NCI-H524 (cell line): ENCODE data around the gene CDC42EP2.
"Not testable (repeated sequence)": the region's sequence is repeated elsewhere in the genome, so short reads cannot be mapped to it uniquely, and the experiment has no call there.

ENCODE experiments used
- DNase-seq, 2 experiments: peaks; one replicate each; lab custom pipeline; 2025; lab: John Stamatoyannopoulos, UW

Gene CDC42EP2

DNA sequence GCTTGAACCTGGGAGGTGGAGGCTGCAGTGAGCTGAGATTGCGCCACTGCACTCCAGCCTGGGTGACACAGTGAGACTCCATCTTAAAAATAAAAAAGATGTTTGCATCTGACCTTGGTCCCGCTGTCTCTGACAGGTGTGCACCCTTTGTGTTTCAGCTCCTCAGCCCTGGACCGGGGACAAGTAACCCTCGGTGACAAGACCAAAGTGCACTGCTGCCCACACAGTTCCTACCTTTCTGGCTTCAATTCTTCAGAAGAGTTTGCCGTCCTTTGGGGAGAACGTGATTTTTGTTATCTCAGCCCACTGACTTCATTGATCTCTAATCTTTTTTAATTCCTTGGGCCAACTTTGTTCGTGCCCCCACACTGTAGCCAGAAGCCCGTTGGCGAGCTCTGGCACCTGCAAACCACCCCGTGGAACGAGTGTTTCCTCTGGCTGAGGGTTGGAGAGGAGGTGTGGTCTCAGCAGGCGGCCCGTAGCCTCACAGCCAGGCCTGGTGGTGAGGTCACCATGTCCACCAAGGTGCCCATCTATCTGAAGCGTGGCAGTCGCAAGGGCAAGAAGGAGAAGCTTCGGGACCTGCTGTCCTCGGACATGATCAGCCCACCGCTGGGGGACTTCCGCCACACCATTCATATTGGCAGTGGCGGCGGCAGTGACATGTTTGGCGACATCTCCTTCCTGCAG is 5.9 kb downstream of the CDC42EP2 start:
- no peak for DNase-seq

DNA sequence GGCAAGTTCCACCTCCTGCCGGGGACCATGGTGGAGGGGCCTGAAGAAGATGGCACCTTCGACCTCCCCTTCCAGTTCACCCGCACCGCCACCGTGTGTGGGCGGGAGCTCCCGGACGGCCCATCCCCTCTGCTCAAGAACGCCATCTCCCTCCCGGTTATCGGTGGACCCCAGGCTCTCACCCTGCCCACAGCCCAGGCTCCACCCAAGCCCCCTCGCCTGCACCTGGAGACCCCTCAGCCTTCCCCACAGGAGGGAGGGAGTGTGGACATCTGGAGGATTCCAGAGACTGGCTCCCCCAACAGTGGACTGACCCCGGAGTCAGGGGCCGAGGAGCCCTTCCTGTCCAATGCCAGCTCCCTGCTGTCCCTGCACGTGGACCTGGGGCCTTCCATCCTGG is 6.4 kb downstream of the CDC42EP2 start:
- DNase-seq: no peak

DNA sequence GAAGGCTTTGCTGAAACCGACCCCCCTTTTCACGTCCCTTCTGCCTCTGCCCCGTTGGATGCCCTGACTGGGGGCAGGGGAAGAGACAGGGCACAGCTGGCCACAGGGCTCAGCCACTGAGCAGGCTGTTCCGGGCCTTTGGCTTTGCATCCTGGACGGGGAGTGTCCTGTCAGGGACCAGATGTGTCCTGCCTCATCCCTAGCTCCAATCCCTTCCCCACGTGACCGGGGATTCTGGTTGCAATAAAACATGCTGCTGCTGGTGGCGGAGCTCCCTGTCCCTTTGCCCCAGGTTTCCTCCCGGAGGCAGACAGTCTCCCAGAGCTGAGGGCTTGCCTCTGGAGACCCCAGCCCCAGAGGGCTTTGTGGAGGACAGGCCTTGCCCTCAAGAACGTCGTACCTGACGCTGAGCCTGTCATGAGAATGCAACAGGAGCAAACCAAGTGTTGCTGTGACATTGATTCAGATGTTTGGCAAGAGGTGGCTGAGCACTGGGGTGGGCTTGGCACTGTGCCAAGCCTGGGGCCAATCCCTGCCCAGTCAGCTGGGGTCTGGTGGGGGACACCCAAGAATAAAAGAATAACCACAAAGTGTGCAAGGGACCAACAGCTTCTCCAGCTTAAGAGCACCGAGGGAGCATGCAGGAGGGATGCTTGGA is 7.3 kb downstream of the CDC42EP2 start:
- DNase-seq: peak; percentile 72 to 88

DNA sequence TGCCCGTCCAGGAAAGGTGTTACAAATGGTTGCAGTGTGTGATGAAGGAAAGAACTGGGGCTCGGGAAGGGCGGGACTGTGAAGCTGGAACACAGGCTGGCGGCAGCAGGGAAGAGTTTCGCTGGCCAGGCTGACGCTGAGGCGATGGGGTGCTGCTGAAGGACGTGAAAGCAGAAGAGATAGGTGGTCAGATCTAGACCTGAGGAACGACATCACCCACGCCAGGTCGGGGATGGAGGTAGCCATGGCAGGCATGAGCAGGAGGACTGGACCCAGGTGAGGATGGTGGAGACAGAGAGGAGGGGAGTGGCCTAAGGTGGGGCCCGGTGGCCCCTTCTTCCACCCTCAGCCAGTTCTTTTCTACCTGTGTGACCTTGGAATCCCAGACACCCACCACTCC is 9.1 kb downstream of the CDC42EP2 start:
- DNase-seq: no peak

DNA sequence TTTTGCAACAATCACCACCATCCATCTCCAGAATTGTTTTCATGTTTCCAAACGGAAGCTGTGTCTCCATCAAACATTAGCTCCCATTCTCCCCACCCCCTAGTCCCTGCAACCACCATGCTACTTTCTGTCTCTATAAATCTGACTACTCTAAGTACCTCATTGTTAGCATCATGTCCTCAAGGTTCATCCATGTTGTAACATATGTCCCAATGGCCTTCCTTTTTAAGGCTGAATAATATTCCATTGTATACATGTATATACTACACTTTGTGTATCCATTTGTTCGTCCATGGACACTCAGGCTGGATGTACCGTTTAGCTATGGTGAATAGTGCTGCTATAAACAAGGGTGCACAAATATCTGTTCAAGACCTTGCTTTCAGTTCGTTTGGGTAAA is 10.8 kb downstream of the CDC42EP2 start:
- DNase-seq: no peak

DNA sequence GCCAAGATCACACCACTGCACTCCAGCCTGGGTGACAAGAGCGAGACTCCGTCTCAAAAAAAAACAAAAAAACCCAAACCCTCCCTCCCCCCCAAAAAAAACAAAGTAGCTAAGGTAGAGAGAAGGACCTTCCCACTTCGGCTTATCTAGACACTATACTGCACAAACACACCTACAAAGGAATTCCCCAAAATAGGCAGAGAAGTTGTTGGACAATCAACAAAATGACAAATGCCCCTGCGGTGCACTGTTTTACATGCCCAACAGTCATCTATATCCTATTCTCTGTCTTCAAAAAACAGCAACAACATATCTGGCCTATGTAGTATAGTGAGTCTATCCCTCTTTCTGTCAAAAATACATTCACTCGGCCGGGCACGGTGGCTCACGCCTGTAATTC is 12.4 kb downstream of the CDC42EP2 start:
- DNase-seq: no peak

DNA sequence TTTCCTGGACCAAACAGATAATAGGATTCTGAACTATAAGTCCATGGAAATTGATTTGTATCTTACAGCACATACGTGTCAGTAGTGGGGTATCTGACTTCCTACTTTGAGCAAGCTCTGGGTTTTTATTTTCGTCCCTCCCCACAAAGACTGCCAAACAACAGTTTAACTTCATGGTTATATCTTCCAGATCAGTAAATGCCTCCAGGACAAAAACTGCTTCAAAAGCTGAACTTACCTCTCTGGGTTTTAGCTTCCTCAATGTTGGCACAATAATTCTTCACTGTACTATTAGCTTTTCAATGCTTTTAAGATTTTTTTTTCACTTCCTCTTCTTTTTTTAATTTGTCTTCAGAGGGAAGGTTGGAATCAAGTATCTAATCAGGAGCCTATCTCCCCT is 14.8 kb downstream of the CDC42EP2 start:
- no peak for DNase-seq

DNA sequence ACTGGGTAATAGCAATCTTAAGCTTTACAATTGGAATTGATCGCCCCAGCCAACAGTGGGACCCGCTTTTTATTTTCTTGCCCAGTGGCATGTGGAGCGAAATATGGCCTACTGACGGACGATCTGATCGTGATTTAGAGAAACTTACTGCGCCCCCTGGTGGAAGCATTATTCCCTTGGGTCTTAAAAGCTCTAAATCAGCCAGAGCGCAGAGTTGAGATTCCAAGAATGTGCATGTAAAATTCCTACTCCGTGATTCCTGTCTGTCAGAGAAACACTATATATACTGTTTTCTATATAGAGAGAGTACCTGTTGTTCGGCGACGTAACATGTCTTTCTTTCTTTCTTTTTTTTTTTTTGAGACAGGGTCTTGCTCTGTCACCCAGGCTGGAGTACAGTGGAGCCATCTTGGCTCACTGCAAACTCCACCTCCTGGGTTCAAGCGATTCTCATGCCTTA is 15.3 kb downstream of the CDC42EP2 start:
- DNase-seq: peak; percentile 76 to 88

DNA sequence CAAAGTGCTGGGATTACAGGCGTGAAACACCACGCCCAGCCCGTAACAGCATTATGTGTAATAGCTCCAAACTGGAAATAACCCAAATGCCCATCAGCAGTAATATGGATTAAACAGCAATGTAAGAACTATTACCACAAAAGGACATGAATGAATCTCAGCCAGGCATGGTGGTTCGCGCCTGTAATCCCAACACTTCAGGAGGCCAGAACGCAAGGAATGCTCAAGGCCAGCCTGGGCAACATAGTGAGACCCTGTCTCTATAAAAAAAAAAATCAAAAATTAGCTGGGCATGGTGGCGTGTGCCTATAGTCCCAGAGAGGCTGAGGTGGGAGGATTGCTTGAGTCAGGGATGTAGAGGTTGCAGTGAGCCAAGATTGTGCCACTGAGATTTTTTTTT is 15.9 kb downstream of the CDC42EP2 start:
- DNase-seq: no peak

DNA sequence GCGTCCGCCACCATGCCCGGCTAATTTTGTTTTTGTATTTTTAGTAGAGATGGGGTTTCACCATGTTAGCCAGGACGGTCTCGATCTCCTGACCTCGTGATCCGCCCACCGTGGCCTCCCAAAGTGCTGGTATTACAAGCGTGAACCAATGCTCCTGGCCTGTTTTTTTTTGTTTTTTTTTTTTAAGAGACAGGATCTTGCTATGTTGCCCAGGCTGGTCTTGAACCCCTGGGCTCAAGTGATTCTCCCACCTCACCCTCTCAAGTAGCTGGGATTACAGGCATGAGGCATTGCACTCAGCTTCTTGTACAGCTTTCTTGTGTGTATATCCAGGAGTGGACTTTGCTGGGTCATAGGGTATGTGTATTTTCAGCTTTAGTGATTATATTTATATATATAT is 17.9 kb downstream of the CDC42EP2 start:
- not testable (repeated sequence) for DNase-seq

DNA sequence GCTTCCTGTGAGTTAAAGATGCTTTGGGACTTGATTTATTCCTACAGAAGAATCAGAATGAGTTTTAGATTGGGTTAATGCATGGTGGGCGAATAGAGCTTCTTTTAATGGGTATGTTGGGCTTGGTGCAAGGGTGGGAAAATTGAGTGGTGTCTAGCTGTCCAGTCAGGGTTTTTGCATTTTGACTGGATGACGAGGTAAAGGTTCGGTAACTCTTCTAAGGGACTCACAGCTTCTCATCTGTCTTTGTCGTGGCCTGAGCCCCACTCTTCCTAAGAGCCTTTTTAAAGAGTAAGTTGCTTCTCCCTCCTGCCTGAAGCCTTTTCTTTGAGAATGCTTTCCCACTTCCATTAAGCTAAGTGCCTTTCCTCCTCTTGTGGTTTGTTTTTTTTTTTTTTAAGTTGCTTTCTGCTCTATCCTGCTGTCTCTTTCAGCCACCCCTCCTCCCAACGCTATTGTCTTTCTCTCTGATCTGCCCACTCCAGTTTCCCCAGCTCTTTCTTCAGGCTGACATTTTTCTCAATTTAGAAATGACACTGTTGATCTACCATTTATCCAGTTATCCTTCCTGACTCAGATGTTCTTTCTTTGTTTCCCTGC is 20.1 kb downstream of the CDC42EP2 start:
- no peak for DNase-seq

DNA sequence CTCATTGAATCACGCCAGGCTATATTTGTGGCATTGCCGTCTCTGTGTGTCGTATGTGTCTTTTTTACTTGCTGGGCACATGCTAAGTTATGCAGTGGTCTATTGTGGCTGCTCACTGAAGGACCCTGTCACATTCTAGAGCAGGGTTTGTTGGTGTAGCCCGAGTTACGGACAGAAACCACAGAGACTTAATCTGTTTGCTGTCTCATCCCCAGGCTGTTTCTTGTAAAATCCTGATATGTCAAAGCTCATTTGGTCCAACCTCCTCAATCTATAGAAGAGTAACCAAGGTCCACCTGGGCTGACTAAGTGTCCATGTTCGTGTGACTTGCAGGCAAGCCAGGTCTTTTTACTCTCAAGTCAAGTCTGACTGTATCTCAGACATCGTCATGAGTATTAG is 24.0 kb downstream of the CDC42EP2 start:
- DNase-seq: no peak

DNA sequence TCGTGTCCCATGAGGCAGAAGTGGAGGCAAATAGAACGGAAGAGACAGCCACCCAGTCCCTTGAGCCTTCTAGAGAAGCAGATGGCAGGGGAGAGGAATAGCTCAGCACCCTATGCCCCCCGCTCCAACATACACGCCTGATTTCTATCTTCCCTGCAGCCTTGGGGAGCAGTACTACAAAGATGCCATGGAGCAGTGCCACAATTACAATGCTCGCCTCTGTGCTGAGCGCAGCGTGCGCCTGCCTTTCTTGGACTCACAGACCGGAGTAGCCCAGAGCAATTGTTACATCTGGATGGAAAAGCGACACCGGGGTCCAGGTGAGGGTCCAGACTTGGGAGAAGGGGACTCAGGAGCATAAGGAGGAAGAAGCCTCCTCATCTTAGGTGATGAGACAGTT is 25.6 kb downstream of the CDC42EP2 start:
- no peak for DNase-seq

DNA sequence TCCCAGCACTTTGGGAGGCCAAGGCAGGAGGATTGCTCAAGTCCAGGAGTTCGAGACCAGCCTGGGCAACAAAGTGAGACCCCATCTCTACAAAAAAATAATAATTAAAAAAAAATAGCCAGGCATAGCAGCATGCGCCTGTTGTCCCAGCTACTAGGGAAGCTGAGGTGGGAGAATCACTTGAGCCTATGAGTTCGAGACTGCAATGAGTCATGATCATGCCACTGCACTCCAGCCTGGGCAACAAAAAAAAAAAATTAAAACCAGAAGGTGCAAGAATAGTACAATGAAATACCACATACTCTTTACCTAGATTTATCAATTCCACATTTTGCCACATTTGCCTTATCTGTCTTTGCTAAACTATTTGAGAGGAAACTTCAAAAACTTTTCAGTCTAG is 27.2 kb downstream of the CDC42EP2 start:
- no peak for DNase-seq

DNA sequence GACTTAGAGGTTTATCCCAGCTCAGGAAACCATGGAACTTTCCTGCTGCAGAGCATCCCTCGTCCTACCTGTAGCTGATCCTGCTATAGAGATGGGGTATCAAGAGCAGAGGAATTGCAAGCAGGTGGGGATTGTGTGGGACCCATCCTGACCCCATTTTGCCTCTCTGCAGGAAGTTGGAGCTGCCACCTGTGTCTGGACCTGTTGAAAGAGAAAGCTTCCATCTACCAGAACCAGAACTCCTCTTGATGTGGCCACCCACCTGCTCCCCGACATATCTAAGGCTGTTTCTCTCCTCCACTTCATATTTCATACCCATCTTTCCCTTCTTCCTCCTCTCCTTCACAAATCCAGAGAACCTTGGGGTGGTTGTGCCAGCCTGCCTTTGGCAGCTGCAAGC is 36.8 kb downstream of the CDC42EP2 start:
- no peak for DNase-seq

DNA sequence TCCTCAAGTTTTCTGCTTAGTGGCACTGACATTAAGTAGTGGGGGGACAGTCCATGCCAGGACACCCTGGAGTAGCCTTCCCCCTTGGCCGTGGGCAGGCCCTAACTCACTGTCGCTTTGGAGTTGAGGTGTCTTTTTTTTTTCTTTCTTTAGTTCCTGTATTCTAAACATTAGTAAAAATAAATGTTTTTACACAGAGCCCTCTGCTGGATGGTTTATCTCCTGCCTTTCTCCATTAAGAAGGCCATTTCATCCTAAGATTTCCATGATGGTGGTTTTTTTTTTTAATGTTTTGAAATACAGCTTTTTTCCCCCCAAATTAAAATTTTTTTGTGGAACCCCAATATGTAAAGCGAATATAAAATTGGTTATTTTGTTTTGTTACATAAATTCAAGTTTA is 38.1 kb downstream of the CDC42EP2 start:
- DNase-seq: no peak

DNA sequence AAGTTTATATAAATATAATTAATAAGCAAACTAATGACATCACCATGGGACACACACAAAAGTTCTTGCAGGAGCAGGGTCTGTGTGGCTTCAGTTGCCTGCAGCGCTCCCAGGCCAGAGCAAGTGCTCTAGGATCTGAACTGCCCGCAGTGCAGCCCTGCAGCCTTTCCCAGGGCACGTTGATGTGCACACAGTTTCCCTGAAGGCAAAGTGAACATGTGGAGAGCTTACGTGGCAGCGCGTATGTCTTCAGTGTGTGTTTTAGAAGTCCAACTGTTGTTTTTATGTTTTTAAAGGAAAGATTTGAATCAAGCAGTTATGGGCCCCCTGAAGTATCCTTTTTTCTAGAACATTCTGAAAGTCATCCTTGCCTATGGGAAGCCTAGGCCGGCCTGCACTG is 38.7 kb downstream of the CDC42EP2 start:
- no peak for DNase-seq

DNA sequence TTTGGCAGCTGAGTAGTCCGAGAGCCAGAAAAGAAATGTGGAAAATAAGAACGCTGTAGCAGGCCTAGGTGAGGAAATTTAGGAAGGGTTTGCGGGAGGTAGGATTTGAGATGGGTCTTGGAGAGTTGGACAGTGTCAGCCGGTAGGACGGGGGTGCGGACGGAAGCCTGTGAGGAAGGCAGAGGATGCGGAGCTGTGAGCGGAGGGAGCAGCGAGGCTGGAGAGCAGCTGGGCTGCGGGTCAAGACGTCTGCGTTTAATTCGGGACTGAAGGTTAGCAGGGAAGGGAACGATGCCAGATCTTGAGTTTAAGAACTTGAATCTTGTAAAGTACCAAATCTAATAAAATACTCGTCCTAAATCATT is 39.2 kb downstream of the CDC42EP2 start:
- DNase-seq: no peak

DNA sequence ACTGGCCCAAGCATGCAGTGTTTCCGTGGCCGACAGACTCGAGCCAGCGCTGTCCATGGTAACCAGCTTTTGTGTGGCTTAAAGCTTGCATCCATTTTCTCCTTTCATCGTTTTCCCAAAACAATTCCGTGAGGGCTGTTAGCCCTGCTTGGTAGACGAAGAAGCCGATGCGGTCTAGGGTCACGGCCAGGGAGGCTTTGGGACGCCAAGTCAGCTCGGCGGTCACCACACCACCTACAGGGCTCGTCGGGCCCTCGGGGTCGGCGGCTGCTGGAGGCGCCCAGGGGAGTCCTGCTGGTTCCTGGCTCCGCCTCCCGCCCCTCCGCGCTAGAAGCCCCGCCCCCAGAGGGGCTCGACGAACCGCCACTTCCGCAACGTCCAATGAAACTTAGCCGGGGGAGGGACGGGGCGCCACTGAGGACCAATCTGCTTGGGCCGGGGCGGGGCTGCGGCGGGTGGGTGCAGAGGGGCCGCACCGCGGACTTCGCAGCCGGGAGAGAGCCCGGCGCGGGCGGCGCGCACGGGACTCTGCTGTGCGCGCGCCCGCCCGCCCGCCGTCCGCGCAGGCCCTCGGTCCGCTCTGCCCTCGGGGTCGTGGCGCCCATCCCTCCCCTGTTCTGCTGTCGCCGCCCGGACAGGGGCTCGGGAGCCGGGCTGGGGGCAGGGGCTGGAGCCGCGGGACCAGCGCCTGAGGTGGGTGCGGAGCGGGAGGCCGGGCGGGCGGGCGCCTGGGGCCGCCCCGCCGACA is 39.8 kb downstream of the CDC42EP2 start, which contains the start of gene TIGD3:
TIGD3 (plus strand) TSS at position 487 of the 748 bp plus-strand sequence. CDS start 1,058 bp downstream, outside the sequence.
- DNase-seq: peak; percentile 89 to 94

DNA sequence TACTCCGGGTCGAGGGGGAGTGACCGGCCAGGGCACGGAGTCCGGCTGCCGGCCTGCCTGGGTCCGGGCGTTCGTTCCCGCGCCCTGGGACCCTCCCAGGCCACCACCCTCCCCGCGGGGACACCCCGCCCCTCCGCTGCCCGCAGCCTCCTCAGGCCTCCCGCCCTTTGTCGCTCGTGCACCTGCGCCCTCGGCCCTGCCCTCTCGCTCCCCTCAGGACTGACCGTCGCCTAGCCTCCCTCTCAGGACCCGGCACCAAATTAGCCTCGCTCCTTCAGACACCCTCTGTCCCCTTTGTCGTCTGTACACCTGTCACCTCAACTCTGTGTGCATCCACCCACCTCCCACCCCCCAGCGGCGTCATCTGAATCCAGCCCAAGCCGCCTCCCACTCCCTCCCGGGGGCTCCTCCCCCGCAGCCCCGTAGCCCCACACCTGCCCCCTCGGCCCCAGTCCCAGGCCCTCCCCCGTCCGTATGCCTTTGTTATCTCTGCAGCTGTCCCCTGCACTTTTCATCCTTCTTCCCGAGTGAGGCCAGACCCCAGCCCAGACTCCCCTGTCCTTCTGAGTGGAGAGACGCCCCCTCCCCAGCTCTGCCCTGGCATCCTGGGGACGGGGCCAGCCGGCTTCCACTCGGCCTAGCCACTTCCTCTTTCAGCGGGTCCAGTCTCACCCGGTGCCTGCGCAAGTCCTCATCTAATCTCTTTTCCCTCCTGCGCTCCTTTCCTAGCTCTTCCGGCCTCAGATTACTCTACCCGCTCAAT is 40.5 kb downstream of the CDC42EP2 start:
- DNase-seq: peak in 1 of 2 experiments; percentile 47

DNA sequence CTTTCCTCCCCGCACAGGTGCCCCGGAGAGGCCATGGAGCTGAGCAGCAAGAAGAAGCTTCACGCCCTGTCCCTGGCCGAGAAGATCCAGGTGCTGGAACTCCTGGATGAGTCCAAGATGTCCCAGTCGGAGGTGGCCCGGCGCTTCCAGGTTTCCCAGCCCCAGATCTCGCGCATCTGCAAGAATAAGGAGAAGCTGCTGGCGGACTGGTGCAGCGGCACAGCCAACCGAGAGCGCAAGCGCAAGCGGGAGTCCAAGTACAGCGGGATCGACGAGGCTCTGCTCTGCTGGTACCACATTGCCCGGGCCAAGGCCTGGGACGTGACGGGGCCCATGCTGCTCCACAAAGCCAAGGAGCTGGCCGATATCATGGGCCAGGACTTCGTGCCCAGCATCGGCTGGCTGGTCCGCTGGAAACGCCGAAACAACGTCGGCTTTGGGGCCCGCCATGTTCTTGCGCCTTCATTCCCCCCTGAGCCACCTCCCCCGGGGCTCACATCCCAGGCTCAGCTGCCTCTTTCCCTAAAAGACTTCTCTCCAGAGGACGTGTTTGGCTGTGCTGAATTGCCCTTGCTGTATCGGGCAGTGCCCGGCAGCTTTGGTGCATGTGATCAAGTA is 41.2 kb downstream of the CDC42EP2 start:
- DNase-seq: no peak
